Measurements from ENCODE around the gene ALKBH5. TPM values are rescaled to one million over a fixed set of nuclear protein-coding genes. Genes with fewer than 3 reads are reported as not detected.

ALKBH5 gene
- 93.7 and 103 TPM in 2 replicates for total RNA-seq
- polyA plus RNA-seq = 67.7 and 70.3 TPM in 2 replicates
- polyA plus RNA-seq (2012) = 42.8 and 48.0 TPM in 2 replicates
- polyA minus RNA-seq (ENCODE audit: low replicate concordance) = 127 and 143 TPM in 2 replicates

DNA sequence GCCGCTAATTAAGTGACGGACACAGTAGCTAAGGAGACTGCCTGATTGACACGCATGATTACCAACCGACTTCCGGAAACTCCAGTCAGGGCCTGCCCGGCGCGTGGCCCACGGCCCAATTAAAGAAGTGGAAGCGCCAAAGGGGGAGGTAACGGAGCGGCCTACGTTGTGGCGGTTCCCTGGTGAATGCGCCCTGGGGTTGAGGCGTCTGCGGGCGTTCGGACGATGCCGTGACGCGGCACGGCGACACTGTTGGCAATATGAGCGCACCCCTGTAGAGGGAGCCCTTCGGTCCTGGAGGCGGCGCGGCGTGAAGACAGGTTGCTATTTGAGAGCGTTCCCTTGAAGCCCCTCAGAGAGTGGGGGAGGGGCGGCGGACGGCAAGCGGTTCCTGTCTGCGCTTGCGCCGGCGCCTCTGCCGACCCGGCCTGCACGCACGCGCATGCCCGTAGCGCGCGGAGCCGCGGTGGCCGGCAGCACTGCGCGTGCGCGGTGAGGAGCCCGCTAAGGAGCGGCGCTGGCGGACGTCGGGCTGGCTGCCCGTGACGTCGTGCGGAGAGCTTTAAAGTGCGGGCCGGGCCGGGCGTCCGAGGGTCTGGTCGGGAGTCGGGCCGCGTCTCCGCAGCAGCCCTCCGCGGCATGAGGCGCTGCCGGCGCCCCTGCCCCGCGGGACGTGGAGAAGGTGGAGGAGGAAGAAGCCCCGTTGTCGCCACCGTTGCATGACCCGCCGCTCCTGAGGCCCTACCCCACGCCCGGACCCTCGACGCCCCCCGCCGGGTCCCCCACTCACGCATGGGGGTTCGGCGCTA lies at the start of gene ALKBH5:
TSS of gene ALKBH5 (plus strand) at position 495 of the 809 bp plus-strand sequence. CDS start 416 bp downstream, outside the sequence.
- H3K4me1 ChIP-seq (ENCODE audit: control insufficient read depth, extremely low read depth, insufficient read depth, low read length) = peaks cover 19% of the 10 kb centered on the region

DNA sequence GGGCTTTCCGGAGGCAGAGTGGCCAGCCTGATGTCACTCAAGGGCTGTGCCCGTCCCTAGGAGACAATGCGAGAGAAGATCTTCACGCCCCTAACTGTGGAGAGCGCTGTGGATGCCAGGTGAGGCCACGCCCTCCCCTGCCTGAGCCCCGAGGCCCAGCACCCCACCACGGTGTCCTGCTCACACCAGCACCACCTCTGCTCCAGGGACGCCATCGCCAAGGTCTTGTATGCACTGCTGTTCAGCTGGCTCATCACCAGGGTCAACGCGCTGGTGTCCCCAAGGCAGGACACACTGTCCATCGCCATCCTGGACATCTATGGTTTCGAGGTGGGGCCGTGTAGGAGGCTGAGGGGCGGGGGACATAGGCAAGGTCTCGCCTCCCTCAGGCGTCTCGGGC lies 47.3 kb upstream of the ALKBH5 start:
- no peaks in the 10 kb centered on the region for H4K20me1 ChIP-seq (ENCODE audit: control insufficient read depth, extremely low read depth, insufficient read depth, low read length)
- H3K4me3 ChIP-seq (replicated peaks in 1 of 4; ENCODE audit: control extremely low read depth in 1 of 4, insufficient read depth in 1 of 4, low read depth in 3 of 4, low read length in 4 of 4) = no peak overlapping the region
- no peak overlapping the region for H2AFZ ChIP-seq (ENCODE audit: low read length)
- H3K27ac ChIP-seq (ENCODE audit: insufficient read depth, low read length) = no peak overlapping the region
- no peaks in the 10 kb centered on the region for H3K4me1 ChIP-seq (ENCODE audit: control insufficient read depth, extremely low read depth, insufficient read depth, low read length)
- TF ChIP-seq EZH2 (IDR thresholded peaks at IDR 0.05; ENCODE audit: low read length, missing control alignments) = no peak
- TF ChIP-seq, protein P1, sequence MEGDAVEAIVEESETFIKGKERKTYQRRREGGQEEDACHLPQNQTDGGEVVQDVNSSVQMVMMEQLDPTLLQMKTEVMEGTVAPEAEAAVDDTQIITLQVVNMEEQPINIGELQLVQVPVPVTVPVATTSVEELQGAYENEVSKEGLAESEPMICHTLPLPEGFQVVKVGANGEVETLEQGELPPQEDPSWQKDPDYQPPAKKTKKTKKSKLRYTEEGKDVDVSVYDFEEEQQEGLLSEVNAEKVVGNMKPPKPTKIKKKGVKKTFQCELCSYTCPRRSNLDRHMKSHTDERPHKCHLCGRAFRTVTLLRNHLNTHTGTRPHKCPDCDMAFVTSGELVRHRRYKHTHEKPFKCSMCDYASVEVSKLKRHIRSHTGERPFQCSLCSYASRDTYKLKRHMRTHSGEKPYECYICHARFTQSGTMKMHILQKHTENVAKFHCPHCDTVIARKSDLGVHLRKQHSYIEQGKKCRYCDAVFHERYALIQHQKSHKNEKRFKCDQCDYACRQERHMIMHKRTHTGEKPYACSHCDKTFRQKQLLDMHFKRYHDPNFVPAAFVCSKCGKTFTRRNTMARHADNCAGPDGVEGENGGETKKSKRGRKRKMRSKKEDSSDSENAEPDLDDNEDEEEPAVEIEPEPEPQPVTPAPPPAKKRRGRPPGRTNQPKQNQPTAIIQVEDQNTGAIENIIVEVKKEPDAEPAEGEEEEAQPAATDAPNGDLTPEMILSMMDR (conservative IDR thresholded peaks at IDR 0.05 in 1 of 2, IDR thresholded peaks at IDR 0.05 in 1 of 2; ENCODE audit: low read depth in 1 of 2, low read length in 2 of 2) = no peak
- no peak overlapping the region for H3K9ac ChIP-seq (ENCODE audit: insufficient read depth, low read length)
- peaks cover 9% of the 10 kb centered on the region for H3K27me3 ChIP-seq (ENCODE audit: control insufficient read depth, insufficient read depth, low read length)
- H3K36me3 ChIP-seq (ENCODE audit: control insufficient read depth, insufficient read depth, low read length) = no peaks in the 10 kb centered on the region
- H3K79me2 ChIP-seq (ENCODE audit: control insufficient read depth, insufficient read depth, low read length) = no peaks in the 10 kb centered on the region
- no peak for DNase-seq (ENCODE audit: low read depth in 2 of 2)
- no peak overlapping the region for H3K4me2 ChIP-seq (ENCODE audit: extremely low read depth, insufficient read depth, low read length)
- no peaks in the 10 kb centered on the region for H3K9me3 ChIP-seq (ENCODE audit: control insufficient read depth, insufficient read depth, low read depth, low read length)

More for the DNA sequence above, at the start of gene ALKBH5:
- Histone ChIP-seq H3K36me3 (ENCODE audit: control insufficient read depth, insufficient read depth, low read length) (peaks cover 4% of the 10 kb centered on the region), H4K20me1 (ENCODE audit: control insufficient read depth, extremely low read depth, insufficient read depth, low read length) (peaks cover 2% of the 10 kb centered on the region), H2AFZ (ENCODE audit: low read length) (peak within 1 kb of the TSS; percentile 90), H3K4me3 (replicated peaks in 1 of 4; ENCODE audit: control extremely low read depth in 1 of 4, insufficient read depth in 1 of 4, low read depth in 3 of 4, low read length in 4 of 4) (peak within 1 kb of the TSS; percentile 59 to 87 (median 79)), H3K9ac (ENCODE audit: insufficient read depth, low read length) (peak within 1 kb of the TSS; percentile 93), H3K27me3 (ENCODE audit: control insufficient read depth, insufficient read depth, low read length) (no peaks in the 10 kb centered on the region), H3K9me3 (ENCODE audit: control insufficient read depth, insufficient read depth, low read depth, low read length) (no peaks in the 10 kb centered on the region), H3K4me2 (ENCODE audit: extremely low read depth, insufficient read depth, low read length) (peak within 1 kb of the TSS; percentile 100), H3K27ac (ENCODE audit: insufficient read depth, low read length) (peak within 1 kb of the TSS; percentile 97), H3K79me2 (ENCODE audit: control insufficient read depth, insufficient read depth, low read length) (peaks cover 46% of the 10 kb centered on the region)
- peak; percentile 100 for DNase-seq (ENCODE audit: low read depth in 2 of 2)
- TF ChIP-seq, protein P1 (conservative IDR thresholded peaks at IDR 0.05 in 1 of 2, IDR thresholded peaks at IDR 0.05 in 1 of 2; ENCODE audit: low read depth in 1 of 2, low read length in 2 of 2) = peak in 1 of 2 donors; percentile 29
- no peak for TF ChIP-seq EZH2 (IDR thresholded peaks at IDR 0.05; ENCODE audit: low read length, missing control alignments)

DNA sequence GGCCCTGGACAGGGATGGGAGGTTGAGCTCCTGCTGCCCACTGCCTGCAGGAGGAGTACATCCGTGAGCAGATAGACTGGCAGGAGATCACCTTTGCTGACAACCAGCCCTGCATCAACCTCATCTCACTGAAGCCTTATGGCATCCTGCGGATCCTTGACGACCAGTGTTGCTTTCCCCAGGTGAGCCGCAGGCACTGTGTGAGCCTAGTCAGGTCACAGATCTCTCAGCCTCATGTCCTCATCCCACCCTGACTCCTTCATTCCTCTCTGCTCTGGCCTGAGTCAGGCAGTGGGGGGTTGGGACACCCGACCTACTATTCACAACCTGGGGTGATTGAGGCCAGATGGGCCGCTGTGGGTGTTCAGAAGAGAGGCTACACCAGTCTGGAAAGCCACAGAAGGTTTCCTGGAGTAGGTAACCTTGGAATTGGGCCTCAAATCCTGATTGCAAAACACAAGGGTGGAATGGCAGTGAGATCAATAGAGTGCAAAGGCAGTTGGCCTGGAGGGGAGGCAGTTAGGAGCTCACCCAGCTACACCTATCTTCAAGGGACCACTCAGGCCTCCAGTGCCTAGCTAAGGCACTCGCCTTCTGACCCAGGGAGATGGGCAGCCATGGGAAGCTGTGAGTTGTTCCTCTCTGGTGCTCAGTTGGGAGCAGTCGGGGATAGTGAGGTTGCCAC lies 45.4 kb upstream of the ALKBH5 start:
- Histone ChIP-seq H3K79me2 (ENCODE audit: control insufficient read depth, insufficient read depth, low read length) (no peaks in the 10 kb centered on the region), H2AFZ (ENCODE audit: low read length) (no peak overlapping the region), H3K4me1 (ENCODE audit: control insufficient read depth, extremely low read depth, insufficient read depth, low read length) (no peaks in the 10 kb centered on the region), H3K4me2 (ENCODE audit: extremely low read depth, insufficient read depth, low read length) (no peak overlapping the region), H3K36me3 (ENCODE audit: control insufficient read depth, insufficient read depth, low read length) (no peaks in the 10 kb centered on the region), H3K27me3 (ENCODE audit: control insufficient read depth, insufficient read depth, low read length) (peaks cover 5% of the 10 kb centered on the region), H4K20me1 (ENCODE audit: control insufficient read depth, extremely low read depth, insufficient read depth, low read length) (no peaks in the 10 kb centered on the region), H3K9me3 (ENCODE audit: control insufficient read depth, insufficient read depth, low read depth, low read length) (no peaks in the 10 kb centered on the region), H3K27ac (ENCODE audit: insufficient read depth, low read length) (no peak overlapping the region), H3K9ac (ENCODE audit: insufficient read depth, low read length) (no peak overlapping the region), H3K4me3 (replicated peaks in 1 of 4; ENCODE audit: control extremely low read depth in 1 of 4, insufficient read depth in 1 of 4, low read depth in 3 of 4, low read length in 4 of 4) (no peak overlapping the region)
- DNase-seq (ENCODE audit: low read depth in 2 of 2) = no peak
- TF ChIP-seq, protein P1 (conservative IDR thresholded peaks at IDR 0.05 in 1 of 2, IDR thresholded peaks at IDR 0.05 in 1 of 2; ENCODE audit: low read depth in 1 of 2, low read length in 2 of 2) = no peak
- TF ChIP-seq EZH2 (IDR thresholded peaks at IDR 0.05; ENCODE audit: low read length, missing control alignments) = no peak
